HG02885 (cell line): ENCODE data around the gene KISS1R.
A peak's percentile ranks its signal among the peaks of the same experiment; 100 is the strongest.

Source experiments
- ATAC-seq: cut with Tn5 transposase; IDR thresholded peaks from one replicate; pipeline ENCODE4 v1.9.1; 2021; ENCODE audit warnings: mild to moderate bottlenecking; ENCODE audit not compliant: unreplicated experiment, poor library complexity

Gene KISS1R

DNA sequence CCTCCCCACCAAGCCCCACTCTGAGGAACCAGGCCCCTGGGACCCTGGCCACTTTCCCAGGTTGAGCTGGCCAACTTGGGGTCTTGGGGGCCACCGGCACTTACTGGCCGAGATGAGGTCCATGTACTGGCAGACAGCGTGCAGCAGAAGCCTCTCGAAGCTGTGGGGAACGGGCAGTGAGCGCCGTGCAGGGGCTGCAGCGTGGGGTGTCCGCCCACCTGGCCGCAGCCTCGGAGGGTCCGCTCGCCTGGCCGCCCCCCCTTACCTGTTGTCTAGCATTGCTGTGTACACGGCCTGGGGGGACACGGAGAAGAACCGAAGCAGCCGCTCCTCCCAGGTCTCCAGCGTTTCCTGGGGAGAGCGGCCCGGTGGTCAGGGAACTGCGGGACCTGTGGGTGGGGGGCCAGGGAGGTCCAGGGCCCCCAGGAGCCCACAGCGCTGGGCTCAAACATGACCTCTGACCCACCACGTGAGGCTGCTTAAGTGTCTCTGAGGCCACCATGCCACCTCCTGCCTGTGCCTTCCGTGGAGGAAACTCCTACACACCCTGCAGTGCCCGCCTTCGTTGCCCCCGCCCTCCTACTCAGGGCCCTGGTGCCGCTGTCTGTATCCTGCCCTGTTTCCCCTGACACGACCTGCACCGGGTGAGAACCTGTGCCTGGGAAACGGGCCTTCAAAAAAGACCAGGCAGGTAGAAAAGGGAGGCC, 17.6 kb upstream of the KISS1R start:
- ATAC-seq, result no peak

- ATAC-seq, result no peak
Observed at GRCh38 chr19:900043-900301, 17.2 kb upstream of the KISS1R start.

DNA sequence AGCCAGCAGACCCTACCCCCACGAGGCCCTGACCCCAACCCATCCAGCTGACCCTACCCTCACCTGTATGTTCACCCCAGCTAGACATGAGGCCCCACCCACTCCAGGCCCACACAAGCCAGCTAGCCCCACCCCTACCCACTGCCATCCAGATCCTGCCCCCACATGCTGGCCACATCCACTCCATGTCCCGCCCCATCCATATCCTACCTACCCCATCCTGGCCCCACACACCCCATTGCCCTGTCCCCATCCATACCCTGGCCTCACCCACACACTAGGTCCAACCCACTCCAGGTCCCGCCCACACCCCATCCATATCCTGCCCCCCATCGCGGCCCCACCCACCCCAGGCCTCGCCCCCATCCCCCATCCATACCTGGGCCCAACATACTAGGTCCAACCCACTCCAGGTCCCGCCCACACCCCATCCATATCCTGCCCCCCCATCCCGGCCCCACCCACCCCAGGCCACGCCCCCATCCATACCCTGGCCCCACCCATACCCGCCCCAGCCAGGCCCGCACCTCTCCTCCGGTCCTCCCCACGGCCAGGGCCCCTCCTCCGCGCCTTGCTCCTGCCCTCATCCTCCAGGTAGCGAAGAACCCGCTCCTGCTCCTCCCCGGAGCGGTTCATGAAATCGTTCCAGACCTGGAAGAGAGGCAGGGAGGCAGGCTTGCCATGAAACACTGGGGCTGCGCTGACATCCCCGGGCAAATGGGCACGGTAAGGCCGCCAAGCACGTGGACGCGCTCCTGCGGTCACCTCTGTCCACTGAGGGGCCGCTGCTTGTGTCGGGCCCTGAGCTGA, 16.6 kb upstream of the KISS1R start:
- ATAC-seq, result no peak

DNA sequence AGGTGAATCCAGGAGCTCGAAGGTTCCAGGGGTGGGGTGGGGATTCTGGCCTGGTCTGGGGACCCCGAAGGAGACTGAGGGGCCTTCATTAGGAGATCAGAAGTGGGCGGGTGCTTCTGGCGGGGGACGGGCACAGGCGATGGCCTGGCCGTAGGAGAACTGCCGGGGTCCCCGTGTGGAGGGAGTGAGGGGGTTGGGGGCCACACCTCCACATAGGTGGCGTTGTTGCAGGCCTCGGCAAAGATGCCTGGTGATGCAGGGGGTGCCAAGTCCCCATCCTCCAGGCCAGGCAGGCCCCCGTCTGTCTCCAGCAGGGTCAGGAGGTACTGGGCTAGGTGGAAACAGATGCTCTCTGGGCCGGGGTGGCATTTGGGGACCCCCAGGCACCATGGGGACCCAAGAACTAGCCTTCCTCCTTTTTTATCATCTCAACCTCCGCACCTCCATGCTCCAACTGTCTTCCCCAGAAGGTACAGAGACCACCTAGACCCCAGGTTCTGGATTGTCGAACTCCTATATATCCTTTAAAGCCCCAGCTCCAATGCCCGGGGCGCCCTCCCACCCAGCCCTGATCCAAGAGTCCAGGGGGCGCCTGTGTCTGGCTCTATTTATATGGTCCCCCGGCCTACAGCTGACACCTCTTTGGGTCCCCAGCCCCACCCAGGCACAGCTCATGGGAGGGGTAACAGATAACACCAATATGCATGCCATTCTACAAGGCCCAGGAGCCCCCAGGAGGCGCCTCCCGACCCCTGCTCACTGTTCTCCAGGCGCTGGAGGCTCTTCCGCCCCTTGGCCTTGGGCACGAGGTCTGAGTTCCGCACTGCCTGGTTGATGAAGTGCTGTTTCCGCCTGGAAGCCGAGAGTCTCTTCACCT, 15.7 kb upstream of the KISS1R start:
- no peak for ATAC-seq

DNA sequence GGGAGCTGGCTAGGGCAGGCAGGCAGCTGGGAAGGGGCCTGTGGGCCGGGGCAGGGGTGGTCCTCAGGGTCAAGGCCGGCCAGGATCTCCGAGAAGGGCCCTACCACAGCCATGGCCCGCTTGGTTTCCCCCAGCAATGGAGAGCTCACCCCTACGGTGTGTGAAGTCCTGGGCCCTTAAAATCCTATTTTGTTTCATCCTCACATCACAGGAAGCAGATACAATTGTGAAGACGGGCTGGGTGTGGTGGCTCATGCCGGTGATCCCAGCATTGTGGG, 15.1 kb upstream of the KISS1R start:
- no peak for ATAC-seq

DNA sequence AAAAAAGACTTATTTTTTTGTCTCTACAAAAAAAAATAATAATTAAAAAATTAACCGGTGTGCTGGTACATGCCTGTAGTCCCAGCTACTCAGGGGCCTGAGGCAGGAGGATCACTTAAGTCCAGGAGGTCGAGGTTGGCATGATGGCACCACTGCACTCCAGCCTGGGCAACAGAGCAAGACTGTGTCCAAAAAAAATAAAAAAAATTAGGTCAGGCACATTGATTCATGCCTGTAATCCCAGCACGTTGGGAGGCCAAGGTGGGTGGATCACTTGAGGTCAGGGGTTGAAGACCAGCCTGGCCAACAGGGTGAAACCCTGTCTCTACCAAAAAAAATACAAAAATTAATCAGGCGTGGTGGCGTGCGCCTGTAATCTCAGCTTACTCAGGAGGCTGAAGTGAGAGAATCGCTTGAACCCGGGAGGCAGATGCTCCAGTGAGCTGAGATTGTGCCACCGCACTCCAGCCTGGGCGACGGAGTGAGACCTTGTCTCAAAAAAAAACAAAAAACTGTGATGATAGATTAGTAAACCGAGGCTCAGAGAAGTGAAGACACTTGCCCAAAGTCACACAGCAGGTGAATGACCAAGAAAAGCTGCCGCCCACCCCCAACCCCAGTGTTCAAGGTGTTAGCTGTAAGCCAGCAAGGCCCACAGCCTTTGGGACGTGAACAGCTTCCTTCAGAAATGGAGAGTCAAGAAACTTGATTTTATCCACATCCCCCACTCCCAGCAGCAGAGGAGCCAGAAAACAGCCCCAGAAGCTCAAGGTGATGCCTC, 14.5 kb upstream of the KISS1R start:
- ATAC-seq, result no peak

DNA sequence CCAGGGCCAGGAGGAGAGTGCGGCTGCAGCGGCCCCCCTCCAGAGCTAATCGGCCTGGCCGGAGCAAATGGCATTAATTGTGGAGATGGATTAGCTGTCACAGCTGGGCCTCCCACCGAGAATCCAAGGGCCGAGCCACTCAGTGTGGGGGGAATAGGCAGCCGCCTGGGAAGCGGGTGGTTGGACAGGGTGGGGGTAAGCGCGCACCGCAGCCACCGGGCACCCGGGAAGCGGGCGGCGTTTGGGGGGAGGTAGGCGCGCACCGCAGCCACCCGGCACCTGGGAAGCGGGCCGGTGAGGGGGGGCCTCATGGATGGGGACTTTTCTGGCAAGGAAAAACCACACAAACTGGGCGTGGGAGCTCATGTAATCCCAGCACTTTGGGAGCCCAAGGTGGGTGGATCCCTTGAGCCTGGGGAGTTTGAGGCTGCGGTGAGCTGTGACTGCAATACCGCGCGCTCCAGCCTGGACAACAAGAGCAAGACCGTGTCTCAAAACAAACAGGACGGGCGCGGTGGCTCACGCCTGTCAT, 13.8 kb upstream of the KISS1R start:
- no peak for ATAC-seq

GRCh38 chr19:904545-904944, 12.6 kb upstream of the KISS1R start:
- ATAC-seq, result no peak

DNA sequence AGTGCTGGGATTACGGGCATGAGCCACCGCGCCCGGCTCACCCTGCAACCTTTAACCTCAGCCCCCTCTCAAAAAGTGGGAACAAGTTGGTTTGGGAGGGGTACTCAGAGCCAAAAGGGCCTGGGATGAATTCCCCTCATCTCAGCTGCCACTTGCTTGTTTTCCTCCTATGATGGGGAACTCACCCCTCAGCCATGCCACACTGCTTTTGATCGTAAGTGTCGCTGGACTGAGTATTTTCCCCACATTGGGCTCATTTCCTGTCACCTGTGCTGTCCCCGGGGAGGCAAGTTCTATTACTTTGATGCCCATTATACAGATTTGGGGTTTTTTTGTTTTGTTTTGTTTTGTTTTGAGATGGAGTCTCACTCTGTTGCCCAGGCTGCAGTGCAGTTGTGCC, 10.7 kb upstream of the KISS1R start:
- no peak for ATAC-seq

DNA sequence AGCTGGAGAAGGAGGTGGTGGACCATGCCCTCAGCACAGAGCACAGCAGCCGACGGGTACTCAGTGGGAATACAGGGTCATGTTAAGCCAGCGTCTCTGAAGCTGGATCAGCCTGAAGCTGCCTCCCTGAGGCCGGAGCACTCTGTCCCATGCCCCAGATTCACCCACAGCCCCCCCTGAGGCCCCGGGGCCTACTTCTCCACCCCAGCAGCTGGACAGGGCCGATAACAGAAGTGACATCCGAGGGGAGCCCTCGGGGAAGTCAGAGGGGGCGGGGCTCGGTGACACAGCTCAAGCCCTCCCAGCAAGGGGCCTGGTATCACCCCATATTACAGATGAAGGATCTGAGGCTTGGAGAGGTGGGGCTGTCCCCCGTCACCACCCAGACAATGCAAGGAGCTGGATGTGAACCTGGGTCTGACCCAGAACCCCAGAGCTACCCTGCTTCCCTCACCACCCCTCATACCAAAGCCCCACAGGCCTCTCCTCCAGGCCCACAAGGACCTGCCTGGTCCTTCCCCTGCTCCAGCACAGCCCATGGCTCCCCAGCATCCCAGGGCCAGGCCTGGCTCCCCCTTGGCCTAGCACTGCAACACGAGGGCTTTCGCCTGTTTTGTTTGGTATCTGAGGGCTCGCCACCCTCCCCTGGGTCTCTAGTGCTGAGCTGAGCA, 9.8 kb upstream of the KISS1R start:
- ATAC-seq, result no peak

- no peak for ATAC-seq
Observed at GRCh38 chr19:911197-912033, 5.7 kb upstream of the KISS1R start.

DNA sequence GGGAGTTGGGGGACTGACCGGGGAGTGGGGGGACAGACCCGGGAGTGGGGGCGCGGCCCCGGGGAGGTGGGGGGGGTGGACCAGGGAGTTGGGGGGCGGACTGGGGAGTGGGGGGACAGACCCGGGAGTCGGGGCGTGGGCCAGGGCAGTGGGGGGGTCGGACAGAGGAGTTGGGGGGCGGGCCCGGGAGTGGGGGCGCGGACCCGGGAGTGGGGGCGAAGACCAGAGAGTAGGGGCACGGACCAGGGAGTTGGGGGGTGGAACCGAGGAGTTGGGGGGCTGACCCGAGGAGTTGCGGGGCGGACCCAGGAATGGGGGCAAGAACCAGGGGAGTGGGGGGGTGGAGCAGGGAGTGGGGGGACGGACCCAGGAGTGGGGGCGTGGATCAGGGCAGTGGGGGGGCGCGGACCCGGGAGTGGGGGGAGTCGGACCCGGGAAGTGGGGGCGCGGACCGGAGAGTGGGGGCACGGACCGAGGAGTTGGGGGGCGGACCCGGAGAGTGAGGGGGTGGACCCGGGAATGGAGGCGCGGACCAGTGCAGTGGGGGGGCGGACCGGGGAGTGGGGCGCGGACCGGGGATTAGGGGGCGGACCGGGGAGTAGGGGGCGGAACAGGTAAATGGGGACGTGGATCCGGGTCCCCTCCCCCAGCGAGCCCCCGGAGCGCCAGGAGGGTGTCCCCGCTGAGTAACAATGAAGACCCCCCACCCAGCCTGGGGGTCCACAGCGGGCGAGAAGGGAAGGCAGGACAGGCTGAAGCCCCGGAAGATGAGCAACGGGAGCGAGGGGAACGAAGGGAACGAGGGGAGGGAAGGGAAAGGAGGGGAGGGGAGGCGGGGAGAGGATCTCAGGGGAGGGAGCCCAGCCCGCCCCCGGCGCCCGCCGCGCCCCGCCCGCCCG, 4.7 kb upstream of the KISS1R start:
- ATAC-seq, result peak; percentile 24

- peak; percentile 62 for ATAC-seq
Observed at GRCh38 chr19:913080-913748, 3.9 kb upstream of the KISS1R start, which contains the start of gene R3HDM4. R3HDM4 (minus strand) TSS chr19:913219; CDS start chr19:913157, 62 bp downstream.

- no peak for ATAC-seq
Observed at GRCh38 chr19:916645-917322, 349 bp upstream of the KISS1R start.

DNA sequence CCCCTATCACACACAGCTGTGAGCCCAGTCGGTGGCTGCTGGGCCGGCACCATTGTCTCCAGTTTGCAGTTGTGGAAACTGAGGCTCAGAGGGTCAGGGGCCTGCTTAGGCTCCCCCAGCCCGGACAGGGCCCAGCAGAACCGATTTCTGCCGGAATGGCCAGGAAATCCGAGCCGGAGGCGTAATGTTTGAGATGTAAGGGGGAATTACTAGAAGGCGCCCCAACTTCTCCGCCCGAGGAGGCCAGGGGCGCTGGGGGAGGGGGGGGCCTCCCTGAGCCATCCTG, 962 bp downstream of the KISS1R start:
- ATAC-seq, result no peak

DNA sequence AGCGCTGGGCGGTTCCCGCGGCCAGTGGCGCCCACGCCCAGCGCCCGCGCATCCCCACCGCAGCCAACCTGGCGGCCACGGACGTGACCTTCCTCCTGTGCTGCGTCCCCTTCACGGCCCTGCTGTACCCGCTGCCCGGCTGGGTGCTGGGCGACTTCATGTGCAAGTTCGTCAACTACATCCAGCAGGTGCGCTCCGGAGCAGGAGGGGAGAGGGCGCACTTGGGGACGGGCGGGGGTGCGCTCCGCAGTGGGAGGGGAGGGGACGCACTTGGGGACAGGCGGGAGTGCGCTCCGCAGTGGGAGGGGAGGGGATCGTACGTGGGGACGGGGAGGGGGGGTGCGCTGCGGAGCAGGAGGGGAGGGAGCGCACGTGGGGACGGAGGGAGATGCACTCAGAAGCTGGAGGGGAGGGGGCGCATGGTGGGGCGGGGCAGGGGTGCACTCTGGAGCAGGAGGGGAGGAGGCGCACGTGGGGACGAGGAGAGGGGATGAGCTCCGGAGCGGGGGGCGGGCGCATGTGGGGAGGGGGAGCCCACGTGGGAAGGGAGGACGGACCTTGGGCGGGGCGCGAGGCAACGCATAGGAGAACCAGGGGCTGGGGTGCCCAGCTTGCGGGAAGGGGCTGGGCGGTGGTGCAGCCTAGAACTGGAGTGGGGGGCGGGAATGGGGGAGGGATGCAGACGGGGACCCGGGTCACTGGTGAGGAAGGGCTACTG, 1.5 kb downstream of the KISS1R start:
- ATAC-seq, result no peak
